Pancreas (tissue), 10 donors: ENCODE data around the gene NUP210. TPM values are rescaled to one million over a fixed set of nuclear protein-coding genes. Genes with fewer than 3 reads are reported as not detected.

Source experiments
- ATAC-seq, 4 donors: fragments of 200-7000 bp; cut with Tn5 transposase; one replicate each; pipeline versions ENCODE4 v1.8.0 to v1.9.1; 2020; ENCODE audit warnings: mild to moderate bottlenecking in 4 of 4, moderate library complexity in 4 of 4
- DNase-seq, 6 donors: peaks; one replicate each; pipeline ENCODE4 v3.0.0-alpha.2; 2020
- FAIRE-seq: peaks from 2 replicates; lab custom pipeline; 2012; peaks lifted over from hg19 to GRCh38; lab: Jason Lieb, UNC
- H3K27ac ChIP-seq, 4 donors: fragments of 200-600 bp; sonication (generic); 1 replicate in 3 of 4; 2 replicates in 1 of 4; pipeline versions ENCODE4 v1.5.0 to v1.8.0; 2020
- H3K27me3 ChIP-seq, 4 donors: fragments of 200-600 bp; one replicate each; pipeline ENCODE4 v1.8.0; 2021
- H3K36me3 ChIP-seq, 3 donors: fragments of 200-600 bp; sonication (generic) in 1 of 3; one replicate each; pipeline versions ENCODE4 v1.5.0 to v1.8.0; 2020 to 2021
- H3K4me1 ChIP-seq, 3 donors: fragments of 200-600 bp; one replicate each; pipeline ENCODE4 v1.8.0; 2021
- H3K4me3 ChIP-seq, 4 donors: fragments of 200-600 bp; sonication (generic) in 2 of 4; one replicate each; pipeline versions ENCODE4 v1.5.0 to v1.8.0; 2020 to 2021
- H3K9me3 ChIP-seq, 4 donors: fragments of 200-600 bp; one replicate each; pipeline ENCODE4 v1.8.0; 2021
- CTCF ChIP-seq, 4 donors: fragments of 200-600 bp; sonication (generic) in 3 of 4; IDR thresholded peaks; one replicate each; pipeline versions ENCODE4 v1.5.0 to v1.8.0; 2021; ENCODE audit warnings: antibody characterized with exemption in 4 of 4
- WGBS, 2 donors: extraction: QIAGEN DNeasy Blood & Tissue Kit; methylation state at CpG; one replicate each; pipeline ENCODE4 v1.1.7; 2013; 5-methylcytosine and 5-hydroxymethylcytosine counted together
- intact Hi-C, 3 donors: fragments of 100-400 bp; cut with DNase I; formaldehyde crosslinking; loops; one replicate each; pipeline versions ENCODE4 v1.11.1 to v1.14.2; 2022
- polyA plus RNA-seq, 2 donors: library from polyadenylated mRNA; stranded (reverse); fragments of 200-250 nt; gene quantifications; one replicate each; pipeline ENCODE4 v1.2.3, GENCODE V29; 2013
- total RNA-seq, 6 donors: library from RNA; stranded (reverse); fragmentation: NEBNext Ultra II Directional in 4 of 6; extraction: Animal tissue kit (Norgen Biotek cat#: 25700) in 4 of 6; gene quantifications; one replicate each; pipeline versions ENCODE4 v1.2.1 to v1.2.4, GENCODE V29; 2021 to 2023
- donor health status: healthy with polysubstance abuse.
- donor health status: DM: no; HTN: no; CAD: no; lungs with moderate emphysema.
- donor health status: DM: no; HTN: no; CAD: no.
- donor health status: control.
- donor health status: control.
- donor health status: Bipolar disorder and iron deficiency.
- donor health status: DM: yes; HTN: yes; CAD: no.
- donor health status: DM: no; HTN: no; CAD: no.
- donor health status: DM: no; HTN: no; CAD: no.
- donor health status: DM: yes; HTN: yes; CAD: no.

Gene NUP210
- total and polyA plus RNA-seq, 8 donors = 7.6 to 12.5 (median 9.8) TPM

DNA sequence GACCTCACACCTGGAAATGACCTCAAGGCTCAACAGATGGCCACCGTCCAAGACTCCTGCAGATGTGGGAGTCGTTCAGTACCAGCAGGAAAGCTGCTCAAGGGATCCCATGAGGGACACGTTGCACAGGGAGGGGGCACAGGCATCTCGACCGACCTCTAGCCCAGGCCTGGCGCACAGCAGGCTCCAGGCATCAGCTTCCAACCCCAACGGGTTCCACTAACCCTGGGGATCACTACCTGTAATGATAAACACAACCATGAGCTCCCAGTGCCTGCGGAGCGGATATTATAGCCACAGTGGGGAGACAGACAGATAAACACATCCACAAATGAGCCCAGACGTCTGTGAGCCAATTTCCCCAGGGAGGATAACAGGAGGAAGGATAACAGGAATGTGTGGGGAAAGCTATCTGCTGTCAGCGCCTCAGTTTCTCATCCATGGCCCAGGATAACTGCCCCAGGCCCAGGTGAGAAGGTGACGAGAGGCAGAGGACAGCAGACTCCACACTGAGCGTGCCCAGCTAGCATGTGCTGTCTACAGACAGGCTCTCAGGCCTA lies 19.9 kb downstream of the NUP210 start:
- Histone ChIP-seq H3K4me3 (no peak overlapping the region), H3K9me3 (no peaks in the 10 kb centered on the region), H3K27ac (no peak overlapping the region), H3K36me3 (peaks cover 0 to 2% (median 0%) of the 10 kb centered on the region in 3 donors), H3K27me3 (no peaks in the 10 kb centered on the region), H3K4me1 (no peaks in the 10 kb centered on the region)
- no peak for TF ChIP-seq CTCF (IDR thresholded peaks at IDR 0.05)
- 65 to 75% methylated on average over 13 of the region's 13 CpGs for WGBS, 2 donors
- intact Hi-C loops = no loop called here
- FAIRE-seq (no peak), DNase-seq (no peak), ATAC-seq (no peak)

DNA sequence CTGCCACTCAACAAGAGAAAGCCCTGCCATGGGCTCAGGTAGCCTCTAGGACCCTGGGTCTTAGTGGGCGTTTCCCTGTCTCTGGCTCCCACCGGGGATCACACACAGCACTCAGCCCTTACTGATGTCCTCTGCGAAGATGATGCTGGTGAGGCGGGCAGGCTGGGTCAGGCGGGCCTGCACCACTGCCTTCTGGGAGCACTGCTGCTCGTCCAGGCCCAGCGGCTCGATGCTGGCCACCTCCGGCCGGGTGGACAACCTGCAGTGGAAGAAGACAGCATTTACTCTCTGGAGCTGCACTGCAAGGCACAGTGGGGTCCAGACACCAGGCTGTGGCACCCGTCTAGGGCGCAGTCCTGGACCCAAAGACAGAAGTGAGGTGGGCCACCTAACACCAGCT lies 20.5 kb downstream of the NUP210 start:
- H3K9me3 ChIP-seq = no peaks in the 10 kb centered on the region
- H3K4me3 ChIP-seq = no peak overlapping the region

GRCh38 chr3:13397316-13397715 lies 22.8 kb downstream of the NUP210 start:
- Histone ChIP-seq H3K36me3 (peaks cover 0 to 9% (median 0%) of the 10 kb centered on the region in 3 donors), H3K9me3 (no peaks in the 10 kb centered on the region), H3K27me3 (no peaks in the 10 kb centered on the region), H3K4me3 (no peak overlapping the region), H3K4me1 (no peaks in the 10 kb centered on the region), H3K27ac (no peak overlapping the region)
- WGBS, 2 donors = 95 to 96% methylated on average over 8 of the region's 8 CpGs
- no peak for TF ChIP-seq CTCF (IDR thresholded peaks at IDR 0.05)
- DNase-seq (no peak), FAIRE-seq (no peak), ATAC-seq (no peak)
- intact Hi-C loops = no loop called here

More for the DNA sequence above, 20.5 kb downstream of the NUP210 start:
- no peak for TF ChIP-seq CTCF (IDR thresholded peaks at IDR 0.05)
- DNase-seq = no peak
- H3K27ac ChIP-seq = no peak overlapping the region
- no peak for ATAC-seq
- H3K27me3 ChIP-seq = no peaks in the 10 kb centered on the region
- intact Hi-C loops = no loop called here
- H3K36me3 ChIP-seq = peaks cover 0 to 5% (median 0%) of the 10 kb centered on the region in 3 donors
- 89 to 91% methylated on average over 12 of the region's 12 CpGs for WGBS, 2 donors
- no peak for FAIRE-seq
- no peaks in the 10 kb centered on the region for H3K4me1 ChIP-seq

DNA sequence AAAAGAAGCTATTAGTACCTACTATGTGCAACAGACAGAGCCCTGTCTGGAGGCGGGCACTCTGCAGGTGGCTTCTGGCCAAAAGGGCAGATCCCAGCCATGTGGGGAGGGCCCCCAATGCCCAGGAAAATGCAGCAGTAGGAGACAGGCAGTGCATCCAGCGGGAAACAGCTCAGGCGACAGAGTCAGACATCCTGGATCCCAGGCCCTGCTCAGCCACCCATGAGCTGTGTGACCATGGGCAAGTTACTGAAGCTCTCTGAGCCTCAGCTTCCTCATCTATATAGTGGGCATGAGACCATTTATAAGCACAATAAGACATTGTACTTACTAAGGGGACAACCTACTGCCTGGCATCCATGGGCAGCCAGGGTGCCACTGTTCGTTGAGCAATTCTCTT lies 25.8 kb downstream of the NUP210 start:
- Histone ChIP-seq H3K9me3 (no peaks in the 10 kb centered on the region), H3K4me3 (no peak overlapping the region), H3K27ac (no peak overlapping the region), H3K27me3 (no peaks in the 10 kb centered on the region), H3K36me3 (peaks cover 0 to 19% (median 0%) of the 10 kb centered on the region in 3 donors), H3K4me1 (no peaks in the 10 kb centered on the region)
- ATAC-seq (no peak), FAIRE-seq (no peak), DNase-seq (no peak)
- 65 to 95% methylated on average over 4 of the region's 4 CpGs for WGBS, 2 donors
- intact Hi-C loops = no loop called here
- TF ChIP-seq CTCF (IDR thresholded peaks at IDR 0.05) = no peak
